Psoas muscle (tissue), 8 donors: ENCODE results near the gene PALLD. TPM values are rescaled to one million over a fixed set of nuclear protein-coding genes. Genes with fewer than 3 reads are reported as not detected.

Experiments
- ATAC-seq, 4 donors: fragments of 200-7000 bp; cut with Tn5 transposase; one replicate each; pipeline ENCODE4 v1.9.1; 2020; ENCODE audit warnings: moderate library complexity in 3 of 4, mild to moderate bottlenecking in 2 of 4
- DNase-seq, 2 donors: peaks; one replicate each; pipeline ENCODE4 v3.0.0-alpha.2; 2020
- H3K27ac ChIP-seq: fragments of 200-600 bp; one replicate; pipeline ENCODE4 v1.8.0; 2022
- H3K27me3 ChIP-seq, 3 donors: fragments of 200-600 bp in 1 of 3; one replicate each; pipeline versions ENCODE4 v1.6.1 to v1.8.0; 2013 to 2022; ENCODE audit warnings: low read length in 2 of 3, mild to moderate bottlenecking in 2 of 3, moderate library complexity in 1 of 3; ENCODE audit not compliant: insufficient read depth in 3 of 3
- H3K36me3 ChIP-seq, 2 donors: fragments of 200-600 bp in 1 of 2; one replicate each; pipeline versions ENCODE4 v1.6.1 to v1.8.0; 2013 to 2022; ENCODE audit warnings: low read depth in 1 of 2, mild to moderate bottlenecking in 1 of 2, moderate library complexity in 1 of 2; ENCODE audit not compliant: insufficient read depth in 1 of 2
- H3K4me1 ChIP-seq: fragments of 200-600 bp; one replicate; pipeline ENCODE4 v1.8.0; 2022
- H3K4me3 ChIP-seq: fragments of 200-600 bp; one replicate; pipeline ENCODE4 v1.8.0; 2022; ENCODE audit warnings: mild to moderate bottlenecking
- H3K9me3 ChIP-seq: fragments of 200-600 bp; one replicate; pipeline ENCODE4 v1.8.0; 2022
- CTCF ChIP-seq: fragments of 200-600 bp; IDR thresholded peaks from one replicate; pipeline ENCODE4 v1.8.0; 2022; ENCODE audit warnings: antibody characterized with exemption
- WGBS, 3 donors: extraction: QIAGEN DNeasy Blood & Tissue Kit; methylation state at CpG; one replicate each; pipeline versions ENCODE4 v1.1.6 to v1.1.7; 2013; 5-methylcytosine and 5-hydroxymethylcytosine counted together
- intact Hi-C, 2 donors: fragments of 100-400 bp; cut with DNase I; formaldehyde crosslinking; loops; one replicate each; pipeline versions ENCODE4 v1.11.0 to v1.14.2; 2022
- polyA plus RNA-seq, 3 donors: library from polyadenylated mRNA; stranded (reverse); fragments of 200-250 nt; gene quantifications; one replicate each; pipeline ENCODE4 v1.2.3, GENCODE V29; 2013
- total RNA-seq, 4 donors: library from RNA; stranded (reverse); fragmentation: NEBNext Ultra II Directional in 2 of 4; extraction: Animal tissue kit (Norgen Biotek cat#: 25700) in 2 of 4; gene quantifications; one replicate each; pipeline versions ENCODE4 v1.2.1 to v1.2.4, GENCODE V29; 2021 to 2023
- donor health status: healthy with polysubstance abuse.
- donor health status: DM: no; HTN: no; CAD: no; lungs with moderate emphysema.
- donor health status: Bipolar disorder and iron deficiency.
- donor health status: healthy.
- donor health status: DM: yes; HTN: yes; CAD: no.
- donor health status: DM: no; HTN: no; CAD: no.
- donor health status: DM: no; HTN: no; CAD: no.
- donor health status: DM: yes; HTN: yes; CAD: no.

Gene PALLD
- total and polyA plus RNA-seq, 7 donors = 19.2 to 245 (median 168) TPM

- no peaks in the 10 kb centered on the region for H3K27me3 ChIP-seq
- no peak overlapping the region for H3K27ac ChIP-seq
- DNase-seq (no peak), ATAC-seq (no peak)
- intact Hi-C loops = no loop called here
- 31 to 54% (median 50%) methylated on average over 1 of the region's 1 CpG for WGBS, 3 donors
- H3K4me1 ChIP-seq = peaks cover 19% of the 10 kb centered on the region
- no peak for TF ChIP-seq CTCF
- no peaks in the 10 kb centered on the region for H3K9me3 ChIP-seq
- H3K36me3 ChIP-seq = peaks cover 0 to 7% of the 10 kb centered on the region in 2 donors
- H3K4me3 ChIP-seq = no peak overlapping the region
Measured at GRCh38 chr4:168870004-168870403, 373.2 kb downstream of the PALLD start.

- H3K27me3 ChIP-seq = no peaks in the 10 kb centered on the region
- no peak for DNase-seq
- H3K4me1 ChIP-seq = peaks cover 19% of the 10 kb centered on the region
- peaks cover 0 to 7% of the 10 kb centered on the region in 2 donors for H3K36me3 ChIP-seq
- no peak for ATAC-seq
- H3K27ac ChIP-seq = no peak overlapping the region
- H3K4me3 ChIP-seq = no peak overlapping the region
- no peak for TF ChIP-seq CTCF
- no peaks in the 10 kb centered on the region for H3K9me3 ChIP-seq
- WGBS, 3 donors = 72 to 87% (median 83%) methylated on average over 4 of the region's 4 CpGs
- intact Hi-C loops = no loop called here
Measured at GRCh38 chr4:168871632-168872031, 374.8 kb downstream of the PALLD start.

GRCh38 chr4:168874083-168874482 is 377.2 kb downstream of the PALLD start:
- Histone ChIP-seq H3K9me3 (no peaks in the 10 kb centered on the region), H3K27ac (no peak overlapping the region), H3K27me3 (no peaks in the 10 kb centered on the region), H3K4me3 (no peak overlapping the region), H3K36me3 (peaks cover 0 to 7% of the 10 kb centered on the region in 2 donors), H3K4me1 (peaks cover 9% of the 10 kb centered on the region)
- no peak for TF ChIP-seq CTCF
- WGBS, 3 donors = 76 to 85% (median 83%) methylated on average over 2 of the region's 2 CpGs
- intact Hi-C loops = no loop called here
- DNase-seq (no peak), ATAC-seq (no peak)

- H3K9me3 ChIP-seq = no peaks in the 10 kb centered on the region
- peaks cover 0 to 7% of the 10 kb centered on the region in 2 donors for H3K36me3 ChIP-seq
- no peak overlapping the region for H3K4me3 ChIP-seq
- H3K4me1 ChIP-seq = peaks cover 30% of the 10 kb centered on the region
- ATAC-seq = peak in 1 of 4 donors; percentile 18
- peak overlapping the region; percentile 43 for H3K27ac ChIP-seq
- no peak for TF ChIP-seq CTCF
- WGBS, 3 donors = 52 to 67% (median 55%) methylated on average over 1 of the region's 1 CpG
- DNase-seq = no peak
- intact Hi-C loops = no loop called here
- H3K27me3 ChIP-seq = no peaks in the 10 kb centered on the region
Measured at GRCh38 chr4:168876106-168876505, 379.3 kb downstream of the PALLD start.
